OCI-LY3 (cell line): ENCODE measurements around the gene AKAP1.

ENCODE experiments used
- H2AFZ ChIP-seq: fragments of 200-600, 300-600 bp; shearing (Covaris generic); 2 replicates; pipeline ENCODE4 v1.6.0; 2014; ENCODE audit warnings: antibody characterized with exemption, low read depth, low read length
- H3K27ac ChIP-seq: fragments of 200-600, 300-600 bp; sonication (generic); 2 replicates; pipeline ENCODE4 v1.5.1; 2014; ENCODE audit warnings: mild to moderate bottlenecking, low read length, moderate library complexity, mixed read lengths
- H3K27me3 ChIP-seq: fragments of 200-600, 300-600 bp; sonication (generic); 2 replicates; pipeline ENCODE4 v1.6.1; 2014; ENCODE audit warnings: low read depth, low read length, mixed read lengths
- H3K36me3 ChIP-seq: fragments of 200-600, 300-600 bp; sonication (generic); replicated peaks from 2 replicates; pipeline ENCODE3; 2014; ENCODE audit warnings: low read depth, low read length, mixed read lengths
- H3K4me1 ChIP-seq: fragments of 300-600, 200-600 bp; sonication (generic); 2 replicates; pipeline ENCODE4 v1.6.1; 2014; ENCODE audit warnings: low read length, mixed read lengths
- H3K4me2 ChIP-seq: fragments of 200-600, 300-600 bp; sonication (generic); 2 replicates; pipeline ENCODE4 v1.6.1; 2014; ENCODE audit warnings: low read length, mixed read lengths
- H3K4me3 ChIP-seq: fragments of 300-600, 200-600 bp; sonication (generic); 2 replicates; pipeline ENCODE4 v1.5.1; 2014; ENCODE audit warnings: antibody characterized with exemption, mild to moderate bottlenecking, low read length, moderate library complexity
- H3K79me2 ChIP-seq: fragments of 300-600, 200-600 bp; shearing (Covaris generic); 2 replicates; pipeline ENCODE4 v1.6.1; 2014; ENCODE audit warnings: mild to moderate bottlenecking, low read length, mixed read lengths
- H3K9ac ChIP-seq: fragments of 300-600, 200-600 bp; shearing (Covaris generic); 2 replicates; pipeline ENCODE4 v1.6.0; 2014; ENCODE audit warnings: mild to moderate bottlenecking, low read length, moderate library complexity
- H3K9me3 ChIP-seq: fragments of 200-600, 300-600 bp; shearing (Covaris generic); 2 replicates; pipeline ENCODE4 v1.6.1; 2014; ENCODE audit warnings: low read length, mixed read lengths; ENCODE audit not compliant: insufficient read depth
- H4K20me1 ChIP-seq: fragments of 200-600, 300-600 bp; sonication (generic); 2 replicates; pipeline ENCODE4 v1.6.1; 2016; ENCODE audit warnings: low read length, mixed read lengths; ENCODE audit not compliant: insufficient read depth
- EZH2phosphoT487 ChIP-seq: fragments of 200-600 bp; shearing (Covaris generic); IDR thresholded peaks from 2 replicates; pipeline ENCODE4 v1.6.1; 2018; ENCODE audit warnings: antibody characterized with exemption, mixed run types, low read depth
- TF ChIP-seq, protein P1 (sequence below): fragments of 200-600, 300-600 bp; sonication (generic); IDR thresholded peaks from 2 replicates; pipeline ENCODE4 v1.5.1; 2014; ENCODE audit warnings: antibody characterized with exemption, low read length, low read depth

Gene AKAP1

DNA sequence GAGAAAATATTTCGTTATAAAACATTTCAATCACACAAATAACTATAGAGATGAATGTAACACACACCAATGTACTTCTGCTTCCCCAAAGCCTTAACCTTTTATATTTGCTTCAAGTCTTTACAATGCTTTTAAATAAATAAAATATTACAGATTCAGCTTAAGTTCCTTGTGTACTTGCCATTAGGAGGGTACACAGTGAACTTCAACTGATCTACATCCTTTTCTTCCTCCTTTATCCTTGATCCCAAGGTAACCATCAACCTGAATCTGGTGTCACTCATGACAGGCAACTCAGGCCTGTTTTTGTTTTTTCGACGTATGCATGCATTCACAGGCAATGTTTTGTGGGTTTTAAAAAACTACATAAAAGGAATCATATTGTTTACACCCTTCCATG is 9.3 kb upstream of the AKAP1 start:
- H3K36me3 ChIP-seq, result no peaks in the 10 kb centered on the region
- TF ChIP-seq, protein P1, sequence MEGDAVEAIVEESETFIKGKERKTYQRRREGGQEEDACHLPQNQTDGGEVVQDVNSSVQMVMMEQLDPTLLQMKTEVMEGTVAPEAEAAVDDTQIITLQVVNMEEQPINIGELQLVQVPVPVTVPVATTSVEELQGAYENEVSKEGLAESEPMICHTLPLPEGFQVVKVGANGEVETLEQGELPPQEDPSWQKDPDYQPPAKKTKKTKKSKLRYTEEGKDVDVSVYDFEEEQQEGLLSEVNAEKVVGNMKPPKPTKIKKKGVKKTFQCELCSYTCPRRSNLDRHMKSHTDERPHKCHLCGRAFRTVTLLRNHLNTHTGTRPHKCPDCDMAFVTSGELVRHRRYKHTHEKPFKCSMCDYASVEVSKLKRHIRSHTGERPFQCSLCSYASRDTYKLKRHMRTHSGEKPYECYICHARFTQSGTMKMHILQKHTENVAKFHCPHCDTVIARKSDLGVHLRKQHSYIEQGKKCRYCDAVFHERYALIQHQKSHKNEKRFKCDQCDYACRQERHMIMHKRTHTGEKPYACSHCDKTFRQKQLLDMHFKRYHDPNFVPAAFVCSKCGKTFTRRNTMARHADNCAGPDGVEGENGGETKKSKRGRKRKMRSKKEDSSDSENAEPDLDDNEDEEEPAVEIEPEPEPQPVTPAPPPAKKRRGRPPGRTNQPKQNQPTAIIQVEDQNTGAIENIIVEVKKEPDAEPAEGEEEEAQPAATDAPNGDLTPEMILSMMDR, result no peak
- no peak for TF ChIP-seq EZH2phosphoT487
- H3K4me2 ChIP-seq, result no peak overlapping the region
- peaks cover 6% of the 10 kb centered on the region for H3K4me1 ChIP-seq
- H2AFZ ChIP-seq, result no peak overlapping the region
- H3K27ac ChIP-seq, result no peak overlapping the region
- peaks cover 19% of the 10 kb centered on the region for H3K27me3 ChIP-seq
- H3K79me2 ChIP-seq, result no peaks in the 10 kb centered on the region
- H3K9me3 ChIP-seq, result no peaks in the 10 kb centered on the region
- H3K9ac ChIP-seq, result no peak overlapping the region
- H4K20me1 ChIP-seq, result no peaks in the 10 kb centered on the region
- no peak overlapping the region for H3K4me3 ChIP-seq

DNA sequence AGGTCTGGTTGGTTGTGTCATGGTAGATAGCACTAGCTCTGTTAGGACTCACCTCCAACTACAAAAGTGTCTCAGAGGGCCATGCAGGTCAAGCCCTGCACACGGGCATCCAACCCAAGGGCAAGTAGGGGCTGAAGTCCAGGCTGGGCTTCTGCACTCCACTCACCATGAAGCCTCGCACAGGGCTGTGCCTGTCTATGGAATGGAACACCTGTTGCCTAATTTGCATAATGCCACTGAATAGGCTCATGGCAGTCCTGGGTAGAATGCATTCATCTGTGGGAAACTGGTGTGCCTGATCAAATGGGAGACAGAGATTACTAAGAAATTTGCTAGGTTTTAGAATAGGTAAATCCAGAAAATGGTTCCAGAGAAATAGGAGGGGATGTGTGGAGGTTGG is 8.0 kb upstream of the AKAP1 start:
- Histone ChIP-seq H3K9ac (no peak overlapping the region), H3K36me3 (no peaks in the 10 kb centered on the region), H3K4me3 (no peak overlapping the region), H4K20me1 (no peaks in the 10 kb centered on the region), H2AFZ (no peak overlapping the region), H3K9me3 (no peaks in the 10 kb centered on the region), H3K27ac (no peak overlapping the region), H3K79me2 (no peaks in the 10 kb centered on the region), H3K27me3 (peaks cover 17% of the 10 kb centered on the region), H3K4me1 (peaks cover 14% of the 10 kb centered on the region), H3K4me2 (no peak overlapping the region)
- TF ChIP-seq, protein P1, result no peak
- TF ChIP-seq EZH2phosphoT487, result no peak

DNA sequence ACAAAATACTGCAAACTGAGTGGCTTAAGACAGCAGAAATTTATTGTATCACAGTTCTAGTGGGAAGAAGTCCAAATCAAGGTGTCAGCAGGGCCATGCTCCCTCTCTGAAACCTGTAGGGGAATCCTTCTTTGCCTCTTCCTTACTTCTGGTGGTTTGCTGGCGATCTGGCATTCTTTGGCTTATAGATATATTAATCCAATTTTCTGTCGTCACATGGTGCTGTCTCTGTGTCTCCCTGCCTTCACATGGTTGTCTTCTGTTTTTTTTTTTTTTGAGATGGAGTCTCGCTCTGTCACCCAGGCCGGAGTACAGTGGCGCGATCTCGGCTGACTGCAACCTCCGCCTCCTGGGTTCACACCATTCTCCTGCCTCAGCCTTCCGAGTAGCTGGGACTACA is 6.8 kb upstream of the AKAP1 start:
- no peak overlapping the region for H3K27ac ChIP-seq
- no peaks in the 10 kb centered on the region for H3K9me3 ChIP-seq
- H3K4me3 ChIP-seq, result no peak overlapping the region
- H2AFZ ChIP-seq, result no peak overlapping the region
- no peaks in the 10 kb centered on the region for H3K36me3 ChIP-seq
- H3K4me1 ChIP-seq, result peaks cover 14% of the 10 kb centered on the region
- H3K4me2 ChIP-seq, result no peak overlapping the region
- peaks cover 7% of the 10 kb centered on the region for H3K27me3 ChIP-seq
- no peak for TF ChIP-seq EZH2phosphoT487
- TF ChIP-seq, protein P1, result no peak
- no peak overlapping the region for H3K9ac ChIP-seq
- H3K79me2 ChIP-seq, result no peaks in the 10 kb centered on the region
- no peaks in the 10 kb centered on the region for H4K20me1 ChIP-seq

DNA sequence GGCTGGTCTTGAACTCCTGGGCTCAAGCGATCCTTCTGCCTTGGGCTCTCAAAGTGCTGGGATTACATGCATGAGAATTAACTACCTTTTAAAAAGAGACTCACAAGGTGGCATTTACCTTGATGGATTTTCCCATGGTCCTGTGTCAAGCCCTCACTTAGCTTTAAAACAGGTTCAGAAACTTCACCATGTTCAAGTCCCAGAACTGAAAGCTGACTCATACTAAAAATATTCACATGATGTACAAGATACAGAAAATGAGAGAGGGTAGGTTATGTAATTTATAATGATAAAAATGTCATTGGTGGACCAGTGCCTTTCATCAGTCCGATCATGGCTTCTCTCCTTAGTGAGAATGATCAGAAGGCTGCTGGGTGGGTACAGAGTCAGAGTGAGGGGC is 4.3 kb upstream of the AKAP1 start:
- no peaks in the 10 kb centered on the region for H4K20me1 ChIP-seq
- H3K27me3 ChIP-seq, result no peaks in the 10 kb centered on the region
- H3K4me2 ChIP-seq, result peak overlapping the region; percentile 38
- peaks cover 4% of the 10 kb centered on the region for H3K79me2 ChIP-seq
- TF ChIP-seq, protein P1, result no peak
- TF ChIP-seq EZH2phosphoT487, result no peak
- no peaks in the 10 kb centered on the region for H3K36me3 ChIP-seq
- H3K9ac ChIP-seq, result no peak overlapping the region
- H3K4me1 ChIP-seq, result peaks cover 16% of the 10 kb centered on the region
- H3K27ac ChIP-seq, result no peak overlapping the region
- no peak overlapping the region for H2AFZ ChIP-seq
- H3K9me3 ChIP-seq, result no peaks in the 10 kb centered on the region
- H3K4me3 ChIP-seq, result no peak overlapping the region
